Thyroid gland (tissue), 4 donors: Measurements from ENCODE around the gene ZNF22.

Experiments used
- POLR2A ChIP-seq, 2 donors: fragments of 450-650 bp; IDR thresholded peaks; one replicate each; pipeline ENCODE4 v1.6.1; 2017; ENCODE audit warnings: antibody characterized with exemption in 2 of 2, mild to moderate bottlenecking in 2 of 2, moderate library complexity in 1 of 2
- TF ChIP-seq, protein P1 (sequence below), 6 experiments: fragments of 200-600 bp in 3 of 6; fragments of 450-650 bp in 3 of 6; sonication (generic) in 3 of 6; IDR thresholded peaks; one replicate each; pipeline ENCODE4 v1.5.1; 2016 to 2019; ENCODE audit warnings: antibody characterized with exemption in 6 of 6, mild to moderate bottlenecking in 2 of 6, inconsistent platforms in 1 of 6, moderate library complexity in 1 of 6

DNA sequence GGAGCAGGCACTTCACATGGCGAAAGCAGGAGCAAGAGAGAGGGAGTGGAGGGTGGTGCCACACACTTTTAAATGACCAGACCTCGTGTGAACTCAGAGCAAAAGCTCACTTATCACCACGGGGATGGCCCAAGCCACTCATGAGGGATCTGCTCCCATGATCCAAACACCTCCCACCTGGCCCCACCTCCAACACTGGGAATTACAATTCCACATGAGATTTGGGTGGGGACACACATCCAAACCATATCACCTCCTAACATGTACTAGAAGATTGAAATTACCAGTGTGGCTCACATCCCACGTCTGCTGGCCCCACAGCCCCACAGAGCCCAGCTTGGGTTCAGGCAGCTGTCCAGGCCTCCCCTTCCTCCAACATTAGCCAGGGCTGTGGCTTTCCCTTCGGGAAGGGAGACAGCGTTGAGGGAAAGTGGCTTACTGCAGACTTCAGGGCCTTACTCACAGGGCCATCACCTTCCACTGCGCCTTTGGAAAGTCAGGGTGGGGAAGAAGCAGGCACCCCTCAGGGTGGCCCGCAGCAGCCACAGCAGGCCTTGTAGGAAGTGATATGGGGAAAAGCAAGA is 29.8 kb upstream of the ZNF22 start:
- no peak for TF ChIP-seq POLR2A (IDR thresholded peaks at IDR 0.05)
- TF ChIP-seq, protein P1, sequence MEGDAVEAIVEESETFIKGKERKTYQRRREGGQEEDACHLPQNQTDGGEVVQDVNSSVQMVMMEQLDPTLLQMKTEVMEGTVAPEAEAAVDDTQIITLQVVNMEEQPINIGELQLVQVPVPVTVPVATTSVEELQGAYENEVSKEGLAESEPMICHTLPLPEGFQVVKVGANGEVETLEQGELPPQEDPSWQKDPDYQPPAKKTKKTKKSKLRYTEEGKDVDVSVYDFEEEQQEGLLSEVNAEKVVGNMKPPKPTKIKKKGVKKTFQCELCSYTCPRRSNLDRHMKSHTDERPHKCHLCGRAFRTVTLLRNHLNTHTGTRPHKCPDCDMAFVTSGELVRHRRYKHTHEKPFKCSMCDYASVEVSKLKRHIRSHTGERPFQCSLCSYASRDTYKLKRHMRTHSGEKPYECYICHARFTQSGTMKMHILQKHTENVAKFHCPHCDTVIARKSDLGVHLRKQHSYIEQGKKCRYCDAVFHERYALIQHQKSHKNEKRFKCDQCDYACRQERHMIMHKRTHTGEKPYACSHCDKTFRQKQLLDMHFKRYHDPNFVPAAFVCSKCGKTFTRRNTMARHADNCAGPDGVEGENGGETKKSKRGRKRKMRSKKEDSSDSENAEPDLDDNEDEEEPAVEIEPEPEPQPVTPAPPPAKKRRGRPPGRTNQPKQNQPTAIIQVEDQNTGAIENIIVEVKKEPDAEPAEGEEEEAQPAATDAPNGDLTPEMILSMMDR (IDR thresholded peaks at IDR 0.05), result no peak
